ENCODE measurements around the gene CRABP2.

DNA sequence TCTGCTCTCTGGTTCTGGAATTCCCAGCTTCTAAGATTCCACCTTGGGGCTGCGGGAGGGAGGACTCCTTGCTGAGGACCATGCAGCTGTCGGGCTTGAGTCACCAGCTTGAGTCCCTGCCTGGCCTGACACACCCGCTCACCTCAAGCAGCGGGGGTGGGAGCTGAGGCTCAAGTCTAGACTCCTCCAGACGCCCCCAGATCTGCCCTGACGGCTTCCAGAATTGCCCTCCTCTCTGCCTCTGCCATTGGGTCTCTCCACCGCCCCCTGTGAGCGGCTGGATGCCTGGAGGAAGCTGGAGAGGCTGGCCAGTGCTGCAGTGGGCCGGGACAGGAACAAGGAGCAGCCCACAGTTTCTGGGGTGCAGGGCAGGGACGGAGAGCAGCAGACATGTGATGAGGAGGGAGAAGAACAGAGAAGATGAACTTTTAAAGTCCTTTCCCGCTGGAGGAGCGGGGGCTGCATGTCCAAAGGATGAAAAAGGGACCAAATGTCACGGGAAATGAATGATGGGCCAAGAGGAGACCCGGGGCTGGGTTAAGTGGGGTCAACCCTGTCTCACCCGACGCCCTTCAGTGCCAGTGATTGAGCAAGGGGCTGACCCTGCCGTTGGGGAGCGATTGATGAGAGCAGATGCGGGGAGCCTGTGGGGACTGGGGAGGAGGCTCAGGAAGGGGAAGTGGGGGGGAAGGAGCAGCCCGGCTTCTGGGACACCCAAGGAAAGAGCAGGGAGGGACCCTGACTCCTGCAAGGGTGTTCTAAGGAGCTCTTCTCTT lies 13.5 kb downstream of the CRABP2 start:
- TF ChIP-seq RCOR1 (IDR thresholded peaks at IDR 0.05; ENCODE audit: low read length) (no peak), JUND (IDR thresholded peaks at IDR 0.05) (no peak), EZH2phosphoT487 (IDR thresholded peaks at IDR 0.05; ENCODE audit: borderline replicate concordance, low read depth) (no peak), POLR2AphosphoS5 (IDR thresholded peaks at IDR 0.05; ENCODE audit: low read depth, low read length) (no peak), RFX5 (IDR thresholded peaks at IDR 0.05; ENCODE audit: low read length) (no peak), TCF12 (IDR thresholded peaks at IDR 0.05) (no peak), NFIC (IDR thresholded peaks at IDR 0.05; ENCODE audit: borderline replicate concordance) (no peak)
- TF ChIP-seq, protein P1, sequence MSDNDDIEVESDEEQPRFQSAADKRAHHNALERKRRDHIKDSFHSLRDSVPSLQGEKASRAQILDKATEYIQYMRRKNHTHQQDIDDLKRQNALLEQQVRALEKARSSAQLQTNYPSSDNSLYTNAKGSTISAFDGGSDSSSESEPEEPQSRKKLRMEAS (IDR thresholded peaks at IDR 0.05; ENCODE audit: low read depth): no peak
- TF ChIP-seq, protein P2, sequence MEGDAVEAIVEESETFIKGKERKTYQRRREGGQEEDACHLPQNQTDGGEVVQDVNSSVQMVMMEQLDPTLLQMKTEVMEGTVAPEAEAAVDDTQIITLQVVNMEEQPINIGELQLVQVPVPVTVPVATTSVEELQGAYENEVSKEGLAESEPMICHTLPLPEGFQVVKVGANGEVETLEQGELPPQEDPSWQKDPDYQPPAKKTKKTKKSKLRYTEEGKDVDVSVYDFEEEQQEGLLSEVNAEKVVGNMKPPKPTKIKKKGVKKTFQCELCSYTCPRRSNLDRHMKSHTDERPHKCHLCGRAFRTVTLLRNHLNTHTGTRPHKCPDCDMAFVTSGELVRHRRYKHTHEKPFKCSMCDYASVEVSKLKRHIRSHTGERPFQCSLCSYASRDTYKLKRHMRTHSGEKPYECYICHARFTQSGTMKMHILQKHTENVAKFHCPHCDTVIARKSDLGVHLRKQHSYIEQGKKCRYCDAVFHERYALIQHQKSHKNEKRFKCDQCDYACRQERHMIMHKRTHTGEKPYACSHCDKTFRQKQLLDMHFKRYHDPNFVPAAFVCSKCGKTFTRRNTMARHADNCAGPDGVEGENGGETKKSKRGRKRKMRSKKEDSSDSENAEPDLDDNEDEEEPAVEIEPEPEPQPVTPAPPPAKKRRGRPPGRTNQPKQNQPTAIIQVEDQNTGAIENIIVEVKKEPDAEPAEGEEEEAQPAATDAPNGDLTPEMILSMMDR (IDR thresholded peaks at IDR 0.05): no peak
- TF ChIP-seq, protein P3, sequence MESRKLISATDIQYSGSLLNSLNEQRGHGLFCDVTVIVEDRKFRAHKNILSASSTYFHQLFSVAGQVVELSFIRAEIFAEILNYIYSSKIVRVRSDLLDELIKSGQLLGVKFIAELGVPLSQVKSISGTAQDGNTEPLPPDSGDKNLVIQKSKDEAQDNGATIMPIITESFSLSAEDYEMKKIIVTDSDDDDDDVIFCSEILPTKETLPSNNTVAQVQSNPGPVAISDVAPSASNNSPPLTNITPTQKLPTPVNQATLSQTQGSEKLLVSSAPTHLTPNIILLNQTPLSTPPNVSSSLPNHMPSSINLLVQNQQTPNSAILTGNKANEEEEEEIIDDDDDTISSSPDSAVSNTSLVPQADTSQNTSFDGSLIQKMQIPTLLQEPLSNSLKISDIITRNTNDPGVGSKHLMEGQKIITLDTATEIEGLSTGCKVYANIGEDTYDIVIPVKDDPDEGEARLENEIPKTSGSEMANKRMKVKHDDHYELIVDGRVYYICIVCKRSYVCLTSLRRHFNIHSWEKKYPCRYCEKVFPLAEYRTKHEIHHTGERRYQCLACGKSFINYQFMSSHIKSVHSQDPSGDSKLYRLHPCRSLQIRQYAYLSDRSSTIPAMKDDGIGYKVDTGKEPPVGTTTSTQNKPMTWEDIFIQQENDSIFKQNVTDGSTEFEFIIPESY (IDR thresholded peaks at IDR 0.05; ENCODE audit: borderline replicate concordance, low read depth): no peak
- TF ChIP-seq, protein P4, sequence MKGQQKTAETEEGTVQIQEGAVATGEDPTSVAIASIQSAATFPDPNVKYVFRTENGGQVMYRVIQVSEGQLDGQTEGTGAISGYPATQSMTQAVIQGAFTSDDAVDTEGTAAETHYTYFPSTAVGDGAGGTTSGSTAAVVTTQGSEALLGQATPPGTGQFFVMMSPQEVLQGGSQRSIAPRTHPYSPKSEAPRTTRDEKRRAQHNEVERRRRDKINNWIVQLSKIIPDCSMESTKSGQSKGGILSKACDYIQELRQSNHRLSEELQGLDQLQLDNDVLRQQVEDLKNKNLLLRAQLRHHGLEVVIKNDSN (IDR thresholded peaks at IDR 0.05; ENCODE audit: borderline replicate concordance, low read depth): no peak

All from SK-N-SH (cell line).